AG20443 (cell line): ENCODE measurements around the gene INPP5A.
"Not testable (repeated sequence)": the region's sequence is repeated elsewhere in the genome, so short reads cannot be mapped to it uniquely, and the experiment has no call there.

Experiments used
- DNase-seq: peaks from one replicate; pipeline ENCODE4 v3.0.0; 2012; ENCODE audit warnings: low spot score, mixed read lengths

Gene INPP5A

DNA sequence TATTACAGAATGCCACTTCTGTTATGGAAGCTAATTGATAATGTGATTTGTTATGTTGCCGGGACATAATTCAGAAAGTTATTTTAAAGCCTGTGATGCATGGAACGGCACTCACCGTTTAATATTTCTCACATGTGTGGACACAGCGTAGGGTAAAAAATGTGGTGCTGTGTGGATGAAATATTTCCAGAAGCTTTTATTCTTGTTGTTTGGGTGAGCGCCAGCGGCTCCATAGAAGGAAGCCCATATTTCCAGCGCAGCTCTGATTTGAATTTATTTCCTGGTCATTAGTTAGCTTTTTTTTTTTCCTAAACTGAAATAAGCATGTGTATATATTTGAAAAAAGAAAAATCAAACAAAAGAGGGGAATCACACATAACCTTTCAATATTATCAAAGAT, 268.5 kb downstream of the INPP5A start:
- DNase-seq, result no peak

DNA sequence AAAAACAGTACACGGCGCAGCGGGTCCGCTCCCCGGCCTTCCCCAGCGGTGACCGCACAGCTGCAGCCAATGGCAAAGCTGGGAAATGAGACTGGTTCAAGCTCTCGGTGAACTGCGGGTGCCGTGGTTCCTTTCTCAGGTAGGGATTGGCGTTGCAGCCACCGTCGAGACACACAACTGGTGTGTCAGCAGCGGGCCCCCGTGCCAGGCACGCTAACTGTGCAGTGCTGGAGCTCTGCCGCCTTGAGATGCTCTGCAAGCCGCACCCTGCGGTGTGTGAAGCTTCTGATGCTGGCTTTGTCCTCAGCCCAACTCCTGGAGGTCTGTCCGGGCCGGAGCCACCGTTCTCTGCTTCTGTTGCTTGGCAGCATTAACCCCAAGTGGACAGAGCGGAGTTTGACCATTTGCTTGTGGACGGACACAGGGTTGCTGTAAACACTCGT, 269.0 kb downstream of the INPP5A start:
- DNase-seq, result no peak

DNA sequence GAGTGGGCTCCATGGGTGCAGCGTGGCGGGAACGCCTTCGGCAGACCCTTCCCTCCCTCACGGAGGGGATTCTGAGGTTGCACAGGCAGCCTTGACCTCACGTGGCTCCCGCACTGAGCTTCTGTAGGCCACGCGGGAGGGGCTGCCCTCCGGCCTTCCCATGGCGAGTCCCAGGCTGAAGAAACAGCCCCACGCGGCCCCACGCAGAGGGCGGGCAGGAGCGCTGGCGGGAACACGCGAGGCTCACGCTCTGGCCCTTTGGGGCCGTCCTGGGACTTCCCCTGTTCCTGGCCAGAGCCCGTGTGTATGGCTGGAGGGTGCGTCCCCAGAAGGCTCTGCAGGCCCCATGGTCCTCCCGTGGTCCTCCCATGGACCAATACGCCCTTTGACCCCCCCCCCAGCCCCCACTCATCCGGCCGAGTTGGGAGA, 270.0 kb downstream of the INPP5A start:
- no peak for DNase-seq

DNA sequence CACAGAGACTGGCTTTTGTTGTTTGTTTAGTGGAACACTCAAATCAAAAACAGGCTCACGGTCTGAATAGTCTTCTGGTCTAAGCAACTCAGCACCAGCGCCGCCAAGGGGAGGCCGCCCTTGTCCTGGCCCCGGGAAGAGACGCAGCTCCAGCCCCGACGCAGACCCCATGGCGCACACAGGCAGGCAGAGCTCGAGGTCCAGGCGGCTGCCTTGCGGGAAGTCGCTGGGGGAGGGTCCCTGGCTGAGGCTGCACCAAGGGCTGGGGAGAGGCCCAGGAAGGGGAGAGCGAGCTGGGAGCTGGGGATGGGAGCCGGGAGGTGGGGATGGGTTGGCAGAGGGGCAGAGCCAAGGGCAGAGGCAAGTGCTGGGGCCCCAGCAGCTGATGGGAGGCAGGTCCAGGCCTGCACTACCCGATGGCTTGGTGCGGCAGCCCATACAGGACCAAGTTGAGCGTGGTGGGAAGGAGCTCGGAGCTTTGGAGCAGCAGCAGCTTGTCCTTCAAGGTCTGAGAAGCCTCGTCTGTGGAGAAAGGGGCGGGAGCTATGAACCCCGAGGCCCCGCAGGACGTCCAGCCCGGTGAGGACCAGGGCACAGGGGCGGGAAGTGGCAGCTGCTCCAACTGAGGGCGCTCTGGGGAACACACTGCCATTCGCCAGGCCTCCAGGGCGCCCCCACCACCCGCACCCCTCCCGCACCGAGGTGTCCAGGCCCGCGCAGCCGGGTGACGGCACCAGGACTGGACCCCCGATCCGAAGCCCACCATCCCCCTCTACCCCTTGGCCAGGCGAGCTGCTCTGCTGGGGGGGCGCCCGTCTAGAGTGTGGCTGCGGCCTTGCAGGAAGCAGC, 271.0 kb downstream of the INPP5A start:
- no peak for DNase-seq

DNA sequence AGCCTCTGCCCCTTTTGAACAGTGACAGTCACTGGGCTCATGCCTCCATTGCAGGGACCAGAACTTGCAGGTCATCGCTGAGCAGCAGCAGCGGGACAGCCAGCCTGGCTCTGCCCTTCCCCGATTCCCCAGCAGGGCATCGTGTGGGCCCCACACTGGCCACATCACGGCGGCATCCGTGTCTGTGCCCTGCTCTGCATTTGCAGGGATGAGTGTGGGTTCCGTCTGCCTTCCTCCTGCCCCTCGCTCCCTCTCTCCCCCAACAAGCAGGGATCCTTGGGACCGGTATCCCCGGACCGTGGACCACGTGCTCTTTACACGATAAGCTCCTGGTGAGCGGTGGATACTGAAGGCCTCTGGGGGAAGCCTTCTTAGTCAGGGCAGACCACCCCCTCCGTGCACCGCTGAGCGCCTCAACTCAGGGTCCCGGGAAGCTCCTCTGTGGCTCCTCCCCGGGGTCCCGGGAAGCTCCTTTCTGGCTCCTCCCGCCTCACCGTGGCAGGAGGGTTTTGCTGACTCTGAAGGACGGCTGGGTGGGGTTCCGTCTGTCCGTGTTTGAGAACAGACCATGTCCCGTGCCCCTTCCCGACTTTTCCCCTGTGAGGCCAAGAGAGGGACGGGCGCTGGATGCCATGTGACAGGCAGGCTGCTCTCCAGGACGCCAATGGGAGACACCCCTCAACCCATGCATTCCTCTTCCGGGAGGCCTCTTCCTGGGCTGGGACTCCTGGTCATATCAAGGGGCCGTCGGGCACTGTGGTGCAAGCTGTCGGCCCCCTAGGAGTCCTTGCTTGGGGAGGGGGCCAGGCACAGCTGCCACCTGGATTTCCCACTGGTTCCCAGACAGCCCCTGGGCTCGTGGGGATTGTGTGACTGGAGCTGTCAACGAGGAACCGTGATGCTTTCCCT, 271.9 kb downstream of the INPP5A start:
- no peak for DNase-seq

DNA sequence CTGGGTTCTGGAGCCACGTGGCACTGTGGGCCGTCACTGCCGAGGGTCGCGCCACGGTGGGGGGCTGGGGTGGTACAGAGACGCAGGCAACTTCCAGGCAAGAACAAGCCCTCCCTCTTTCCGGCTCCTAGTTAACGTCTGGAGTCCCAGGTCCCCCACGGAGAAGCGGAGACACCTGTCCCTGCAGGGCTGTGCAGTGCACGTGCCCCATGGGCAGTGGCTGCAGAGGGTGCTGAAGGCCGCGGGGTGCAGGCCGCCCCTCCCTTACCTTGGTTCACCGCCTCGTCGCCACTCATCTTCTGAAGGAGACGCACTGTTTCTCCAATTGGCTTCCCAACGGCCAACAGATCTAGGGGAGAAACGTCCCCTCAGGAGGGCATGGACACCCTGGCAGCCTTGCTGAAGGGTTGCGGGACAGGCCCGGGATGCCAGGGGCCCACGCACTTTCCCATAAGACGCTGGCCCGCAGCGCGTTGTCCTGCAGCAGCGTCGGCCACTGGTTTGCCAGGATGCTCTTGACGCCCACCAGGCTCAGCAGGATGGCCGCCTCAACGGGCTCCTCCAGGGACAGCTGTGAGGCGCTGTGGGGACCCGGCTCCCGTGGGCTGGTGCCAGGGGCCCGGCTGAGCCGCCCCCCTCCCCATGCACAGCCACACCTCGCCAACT, 272.7 kb downstream of the INPP5A start:
- DNase-seq, result no peak

DNA sequence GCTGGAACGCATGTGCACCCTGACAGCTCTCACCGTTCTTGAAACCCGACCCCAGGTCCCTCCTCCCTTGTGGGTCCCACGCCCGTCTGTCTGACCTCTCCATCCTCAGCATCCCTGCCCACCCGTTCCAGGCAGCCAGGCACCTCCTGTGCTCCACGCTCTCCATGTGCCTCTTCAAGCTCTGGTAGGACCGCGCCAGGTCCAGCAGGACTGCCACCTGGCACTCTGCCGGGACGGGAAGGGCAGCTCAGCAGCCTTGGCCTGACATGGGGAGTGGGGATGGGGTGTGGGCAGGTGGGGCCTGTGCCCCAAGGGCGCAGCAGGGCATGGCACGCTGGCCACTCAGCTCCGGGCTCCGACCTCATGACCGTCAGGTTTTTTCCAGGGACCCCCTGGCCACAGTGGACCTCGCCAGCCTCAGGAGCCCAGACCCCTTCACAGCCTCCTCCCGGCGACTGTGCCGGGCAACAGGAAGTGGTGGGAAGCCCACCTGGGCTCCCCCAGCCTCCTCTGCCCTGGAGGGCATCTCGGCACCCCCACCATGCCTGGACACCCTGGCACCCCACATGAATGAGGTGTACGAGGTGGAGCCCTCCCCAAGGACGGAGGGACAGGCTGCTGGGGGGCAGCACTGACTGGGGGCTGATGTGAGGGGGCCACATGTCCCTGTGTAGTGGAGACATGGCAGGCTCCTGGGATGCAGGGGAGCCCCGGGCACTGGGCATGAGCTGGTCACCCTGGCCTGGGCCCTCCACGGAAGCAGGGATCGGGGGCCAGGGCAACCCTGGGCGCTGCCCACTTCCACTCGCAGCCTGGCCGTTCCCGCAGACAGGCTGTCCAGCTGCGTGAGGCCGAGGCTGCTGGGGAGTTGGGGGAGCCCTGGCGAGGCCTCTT, 273.5 kb downstream of the INPP5A start:
- DNase-seq, result no peak

DNA sequence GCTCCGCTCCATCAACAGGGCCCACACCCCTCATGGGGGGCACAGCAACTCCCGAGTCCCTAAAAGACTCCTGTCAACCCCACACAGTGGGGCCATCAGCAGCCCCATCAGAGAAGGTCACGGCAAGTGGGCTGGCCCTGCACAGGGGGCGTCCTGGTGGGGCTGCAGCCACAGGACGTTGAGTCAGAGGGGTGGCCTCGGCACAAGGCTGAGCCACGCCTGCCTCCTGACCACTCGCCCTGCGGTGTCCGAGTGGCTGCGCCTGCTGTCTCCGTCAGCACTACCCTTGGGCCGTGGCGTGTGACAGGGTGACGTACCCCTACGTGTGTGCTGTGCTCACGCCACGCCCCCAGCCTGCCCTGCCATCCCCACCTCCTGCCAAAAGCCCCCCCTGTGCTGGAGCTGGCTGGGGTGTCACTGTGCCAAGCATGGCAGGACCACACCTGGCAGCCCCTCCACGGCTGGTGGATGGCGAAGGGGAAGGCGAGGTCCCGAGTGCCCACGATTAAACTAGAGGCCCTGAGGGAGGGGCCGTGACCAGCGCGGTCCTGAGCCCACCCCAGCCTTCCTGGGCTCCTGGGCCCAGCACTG, 274.4 kb downstream of the INPP5A start:
- DNase-seq, result no peak

DNA sequence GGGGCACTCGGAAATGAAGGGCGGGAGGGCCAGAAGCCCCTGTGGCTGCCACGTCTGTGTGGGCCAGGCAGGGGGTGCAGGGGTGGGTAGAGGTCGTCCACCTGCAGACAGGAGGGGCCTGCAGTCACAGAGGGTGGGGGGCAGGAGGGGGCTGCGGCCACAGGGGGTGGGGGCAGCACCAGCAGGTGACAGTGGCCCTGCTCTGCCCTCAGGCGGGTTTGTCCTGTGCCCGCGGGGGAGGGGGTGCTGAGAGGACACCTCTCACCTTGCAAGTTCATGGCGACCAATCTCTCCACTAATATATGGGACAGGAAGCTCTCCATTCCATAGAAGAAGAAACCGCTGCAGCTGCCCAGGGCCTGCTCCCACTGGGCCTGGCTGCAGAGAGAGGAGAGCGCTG, 274.9 kb downstream of the INPP5A start:
- no peak for DNase-seq

DNA sequence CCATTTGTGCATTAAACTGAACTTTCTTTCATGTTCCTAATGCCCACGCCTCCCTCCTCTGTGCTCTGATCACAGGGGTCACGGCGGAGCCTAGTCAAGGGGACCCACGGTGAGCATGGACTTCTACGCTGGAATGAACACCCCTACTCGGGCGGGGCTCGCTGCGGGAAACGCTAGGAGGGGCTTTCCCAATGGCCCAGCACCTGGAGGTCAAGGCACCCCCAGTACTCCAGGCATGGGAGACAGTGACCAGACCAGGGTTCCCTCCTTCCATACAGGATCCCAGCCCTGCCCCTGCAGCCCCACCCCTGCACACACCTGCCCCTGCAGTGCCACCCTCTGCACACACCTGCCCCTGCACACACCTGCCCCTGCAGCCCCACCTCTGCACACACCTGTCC, 275.4 kb downstream of the INPP5A start:
- no peak for DNase-seq

DNA sequence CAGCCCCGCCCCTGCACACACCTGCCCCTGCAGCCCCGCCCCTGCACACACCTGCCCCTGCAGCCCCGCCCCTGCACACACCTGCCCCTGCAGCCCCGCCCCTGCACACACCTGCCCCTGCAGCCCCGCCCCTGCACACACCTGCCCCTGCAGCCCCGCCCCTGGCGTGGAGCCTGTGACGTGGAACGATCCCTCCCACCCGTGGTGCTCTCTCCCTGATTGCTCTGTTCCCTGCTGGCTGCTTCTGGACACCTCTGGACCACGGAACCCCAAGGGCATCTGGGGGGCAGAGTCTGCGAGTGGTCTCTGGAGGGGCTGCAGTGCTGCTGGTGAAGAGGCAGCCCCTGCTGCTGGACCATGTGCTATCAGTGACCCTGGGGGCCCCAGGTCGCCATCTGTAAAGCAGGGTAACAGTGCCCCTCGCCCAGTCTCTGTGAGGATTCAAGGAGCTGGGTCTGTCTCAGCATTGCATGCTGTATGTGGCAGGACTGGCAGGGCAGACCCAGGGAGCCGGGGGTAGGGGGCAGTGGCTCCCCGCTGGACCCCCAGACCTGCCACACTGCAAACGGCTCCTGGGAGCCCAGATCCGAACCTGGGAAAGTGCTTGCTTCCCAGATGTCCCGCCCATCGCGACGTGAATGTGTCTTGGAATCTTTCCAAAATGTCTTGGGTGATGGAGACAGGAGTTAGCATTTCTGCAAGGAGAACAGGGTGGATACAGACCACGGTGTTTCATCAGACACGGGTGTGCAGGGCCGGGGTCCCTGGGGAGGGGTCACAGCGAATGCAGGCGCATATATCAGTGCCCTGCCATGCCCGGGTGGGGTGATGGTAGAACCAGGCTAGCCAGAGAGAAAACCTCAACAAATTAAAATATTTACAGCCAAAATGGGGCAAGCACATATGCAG, 276.2 kb downstream of the INPP5A start:
- DNase-seq, result no peak

DNA sequence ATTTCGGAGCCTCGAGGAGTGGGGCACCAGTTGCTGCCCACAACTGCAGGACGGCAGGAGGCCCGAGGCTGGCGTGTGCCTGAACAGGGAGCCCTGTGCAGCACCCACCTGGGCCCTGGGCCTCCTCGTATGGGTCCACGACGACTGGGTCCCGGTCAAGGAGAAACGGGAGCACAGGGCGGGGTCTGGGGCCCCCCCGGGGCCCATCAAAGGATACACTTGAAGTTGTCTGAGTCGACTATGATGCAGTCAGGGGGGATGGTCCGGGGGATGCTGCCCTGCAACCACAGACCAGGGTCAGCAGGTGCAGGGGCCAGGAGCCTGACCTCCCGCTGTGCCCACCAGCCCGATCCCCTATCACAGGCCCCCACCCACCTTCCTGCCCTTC, 276.9 kb downstream of the INPP5A start:
- no peak for DNase-seq

DNA sequence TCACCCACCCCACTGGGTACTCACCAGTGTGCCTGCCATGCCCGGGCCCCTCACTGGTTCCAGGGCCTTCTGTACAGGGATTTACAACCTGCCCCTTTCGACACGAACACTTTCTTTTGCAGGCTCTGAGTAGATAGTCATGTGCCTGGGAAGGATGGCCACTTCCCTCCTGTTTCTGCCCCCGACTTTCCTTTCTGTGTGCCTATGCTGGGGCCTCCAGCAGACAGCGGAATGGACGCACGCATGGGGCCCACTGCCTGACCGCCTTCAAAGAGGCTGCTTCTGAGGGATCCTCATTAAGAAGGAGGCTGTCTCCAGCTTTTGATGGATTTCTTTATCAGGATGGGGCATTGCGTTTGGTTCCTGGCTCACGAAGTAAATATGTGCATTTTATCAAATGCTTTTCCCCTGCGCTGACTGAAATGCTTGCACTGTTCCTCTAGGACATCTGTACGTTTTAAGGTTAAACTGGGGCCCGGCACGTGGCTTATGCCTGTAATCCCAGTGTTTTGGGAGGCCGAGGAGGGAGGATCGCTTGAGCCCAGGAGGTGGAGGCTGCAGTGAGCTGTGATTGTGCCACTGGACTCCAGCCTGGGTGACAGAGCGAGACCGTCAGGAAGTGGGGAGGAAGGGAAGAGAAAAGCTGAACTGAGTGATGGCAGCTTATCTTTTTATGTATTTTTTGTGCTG, 277.7 kb downstream of the INPP5A start:
- no peak for DNase-seq

DNA sequence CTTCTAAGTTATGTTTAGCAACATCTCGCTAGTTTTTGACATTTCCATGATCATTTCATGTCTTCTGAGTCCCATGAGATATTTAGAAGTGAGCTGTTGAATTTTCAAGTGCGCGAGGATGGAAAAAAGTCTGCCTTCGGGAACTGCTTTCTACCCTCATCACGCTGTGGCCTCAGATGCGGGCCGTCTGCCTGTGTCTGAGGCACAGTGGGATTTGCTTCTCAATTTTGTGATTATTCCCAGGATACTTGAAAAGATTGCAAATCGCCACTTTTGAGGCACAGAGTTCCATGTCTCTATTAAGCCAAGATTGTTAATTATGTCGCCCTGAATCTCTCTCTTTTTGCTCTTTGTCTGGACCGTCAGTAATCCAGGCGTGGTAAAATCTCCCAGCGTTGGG, 279.1 kb downstream of the INPP5A start:
- no peak for DNase-seq

DNA sequence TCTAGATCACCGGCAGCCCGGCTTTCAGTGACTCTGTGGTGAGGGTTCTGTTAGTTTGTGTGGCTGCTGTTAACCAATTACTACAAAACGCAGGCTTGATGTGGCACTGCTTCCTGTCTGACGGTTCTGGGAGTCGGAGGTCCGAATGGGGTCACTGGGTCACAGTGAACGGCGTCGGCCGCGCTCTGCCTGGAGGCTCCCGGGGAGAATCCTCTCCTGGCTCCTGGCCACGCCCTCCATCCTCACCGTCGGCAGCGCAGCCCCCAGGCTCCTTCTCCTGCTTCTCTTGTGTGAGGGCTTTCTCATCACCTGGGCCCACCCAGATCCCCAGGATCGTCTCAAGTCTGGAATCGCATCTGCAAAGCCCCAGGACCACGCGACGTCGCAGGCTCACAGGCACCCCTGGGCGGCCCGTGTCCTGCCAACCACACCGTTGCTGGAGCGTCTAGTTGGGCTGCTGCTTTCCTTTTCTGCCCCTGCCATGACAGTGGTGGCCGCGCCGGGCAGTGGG, 280.2 kb downstream of the INPP5A start:
- no peak for DNase-seq

DNA sequence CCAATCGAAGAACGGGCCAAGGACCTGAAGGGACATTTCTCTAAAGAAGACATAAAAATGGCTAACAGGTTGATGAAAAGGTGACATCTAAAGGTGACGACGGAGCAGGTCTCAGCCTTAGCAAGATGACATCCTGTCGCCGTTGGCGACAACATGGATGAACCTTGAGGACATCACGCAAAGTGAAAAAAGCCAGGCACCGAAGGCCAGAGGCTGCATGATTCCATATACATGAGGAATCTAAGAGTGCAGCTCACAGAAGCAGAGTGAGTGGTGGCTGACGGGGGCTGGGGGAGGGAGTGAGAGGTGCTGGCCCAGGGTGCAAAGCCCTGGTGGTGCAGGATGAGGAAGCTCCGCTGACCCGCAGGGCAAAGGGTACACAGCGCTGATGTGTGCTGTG, 282.5 kb downstream of the INPP5A start:
- DNase-seq, result no peak

DNA sequence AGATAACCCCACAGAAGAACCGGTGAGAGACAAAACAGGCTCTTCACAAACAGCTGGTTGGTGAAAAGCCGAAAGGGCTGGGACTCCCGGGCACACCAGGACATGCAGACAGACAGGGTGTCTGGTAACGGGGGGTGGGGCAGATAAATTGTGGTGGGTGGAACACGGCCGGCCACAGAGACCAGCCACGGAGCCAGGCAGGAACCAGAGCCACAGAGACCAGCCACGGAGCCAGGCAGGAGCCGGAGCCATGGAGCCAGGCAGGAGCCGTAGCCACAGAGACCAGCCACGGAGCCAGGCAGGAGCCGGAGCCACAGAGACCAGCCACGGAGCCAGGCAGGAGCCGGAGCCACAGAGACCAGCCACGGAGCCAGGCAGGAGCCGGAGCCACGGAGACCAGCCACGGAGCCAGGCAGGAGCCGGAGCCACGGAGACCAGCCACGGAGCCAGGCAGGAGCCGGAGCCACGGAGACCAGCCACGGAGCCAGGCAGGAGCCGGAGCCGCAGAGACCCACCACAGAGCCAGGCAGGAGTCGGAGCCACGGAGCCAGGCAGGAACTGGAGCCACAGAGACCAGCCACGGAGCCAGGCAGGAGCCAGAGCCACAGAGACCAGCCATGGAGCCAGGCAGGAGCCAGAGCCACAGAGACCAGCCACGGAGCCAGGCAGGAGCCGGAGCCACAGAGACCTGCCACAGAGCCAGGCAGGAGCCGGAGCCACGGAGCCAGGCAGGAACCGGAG, 288.4 kb downstream of the INPP5A start:
- DNase-seq, result not testable (repeated sequence)
